Measurements from ENCODE around the gene FGF14.

Gene FGF14

DNA sequence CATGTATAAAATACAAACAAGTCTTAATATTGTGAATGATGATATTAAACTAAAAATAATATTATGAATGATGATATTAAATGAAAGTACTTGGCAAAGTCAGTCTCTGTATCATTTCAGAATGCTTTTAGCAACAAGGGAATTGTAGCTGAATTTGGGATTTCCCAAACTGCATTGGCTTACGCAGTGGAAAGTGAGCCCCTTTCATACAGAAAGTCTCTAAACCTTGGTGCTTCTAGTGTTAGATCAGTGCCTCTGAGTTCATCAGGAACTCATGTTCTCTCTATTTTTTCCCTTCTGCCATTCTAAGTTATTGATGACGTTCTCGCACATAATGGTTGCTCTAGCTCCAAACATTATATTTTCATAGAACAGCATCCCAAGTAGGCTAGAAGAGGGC is 649.4 kb downstream of the FGF14 start:
- no peak for DNase-seq

DNA sequence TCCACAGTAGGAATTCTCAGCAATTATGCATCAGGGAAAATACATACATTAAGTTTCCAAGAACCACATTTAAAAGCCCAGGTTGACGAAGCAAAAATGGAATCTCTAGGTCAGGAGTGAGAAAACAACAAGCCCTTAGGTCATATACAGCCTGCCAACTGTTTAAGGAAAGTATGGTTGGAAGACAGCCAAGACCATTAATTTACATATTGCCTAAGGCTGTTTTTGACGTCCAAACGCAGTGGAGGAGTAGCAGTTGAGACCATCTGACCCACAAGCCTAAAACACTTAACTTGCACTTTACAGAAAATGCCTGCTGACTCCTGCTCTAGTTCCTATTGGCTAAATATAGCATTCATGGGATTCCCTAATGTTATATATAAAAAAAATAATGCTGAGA is 650.4 kb downstream of the FGF14 start:
- no peak for DNase-seq

DNA sequence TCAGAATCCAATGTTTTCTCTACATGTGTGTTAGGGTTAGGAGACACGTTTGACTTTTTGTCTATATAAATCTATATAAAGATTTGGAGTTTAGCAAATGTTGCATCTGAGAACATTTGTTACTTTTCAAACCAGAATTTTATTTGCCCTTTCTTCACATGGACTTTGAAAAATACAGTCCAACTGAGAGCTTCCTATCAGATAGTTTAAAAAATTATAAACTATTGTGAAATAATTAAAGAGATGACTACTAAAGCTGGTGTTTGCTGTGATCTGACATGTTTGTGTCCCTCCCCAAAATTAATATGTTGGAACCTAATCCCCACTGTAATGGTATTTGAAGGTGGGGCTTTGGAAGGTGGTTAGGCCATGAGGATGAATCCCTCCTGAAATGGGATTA is 652.3 kb downstream of the FGF14 start:
- DNase-seq, result no peak

DNA sequence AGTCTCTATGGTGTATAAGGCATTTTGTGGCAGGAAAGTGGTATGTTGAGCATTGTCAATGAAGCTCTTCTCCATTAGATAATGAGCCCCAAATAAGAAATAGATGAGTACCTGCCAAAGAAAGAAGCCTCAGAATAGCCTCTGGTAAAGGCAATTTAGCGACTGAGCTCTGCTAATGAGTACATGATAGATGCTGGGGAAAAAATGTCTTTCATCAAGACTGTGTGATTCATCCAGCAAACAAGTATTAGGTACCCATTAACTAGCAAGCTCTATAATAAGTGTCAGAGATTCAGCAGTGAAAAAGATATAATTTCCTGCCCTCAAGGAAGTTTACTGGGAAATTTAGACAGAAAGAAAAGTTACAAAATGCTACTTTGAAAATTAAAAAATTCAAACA is 654.8 kb downstream of the FGF14 start:
- no peak for DNase-seq

DNA sequence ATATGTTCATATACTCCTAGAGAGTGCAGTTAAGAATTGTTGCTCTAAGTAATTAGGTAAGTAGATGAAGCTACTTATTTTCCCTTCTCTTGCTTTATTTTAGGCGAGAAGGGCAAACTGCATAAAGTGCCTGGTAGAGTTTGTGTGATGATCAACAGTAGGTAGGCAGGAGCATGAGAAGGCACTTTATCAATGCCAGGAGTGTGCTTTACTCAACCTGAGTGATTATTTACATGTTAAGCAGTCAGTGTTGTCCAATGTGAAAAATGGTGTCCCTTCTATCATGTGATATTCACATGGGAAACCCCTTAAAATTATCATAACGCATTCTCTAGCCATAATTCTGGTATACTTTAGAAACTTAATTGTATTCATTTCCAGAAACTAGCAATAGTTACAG is 655.3 kb downstream of the FGF14 start:
- DNase-seq, result no peak

DNA sequence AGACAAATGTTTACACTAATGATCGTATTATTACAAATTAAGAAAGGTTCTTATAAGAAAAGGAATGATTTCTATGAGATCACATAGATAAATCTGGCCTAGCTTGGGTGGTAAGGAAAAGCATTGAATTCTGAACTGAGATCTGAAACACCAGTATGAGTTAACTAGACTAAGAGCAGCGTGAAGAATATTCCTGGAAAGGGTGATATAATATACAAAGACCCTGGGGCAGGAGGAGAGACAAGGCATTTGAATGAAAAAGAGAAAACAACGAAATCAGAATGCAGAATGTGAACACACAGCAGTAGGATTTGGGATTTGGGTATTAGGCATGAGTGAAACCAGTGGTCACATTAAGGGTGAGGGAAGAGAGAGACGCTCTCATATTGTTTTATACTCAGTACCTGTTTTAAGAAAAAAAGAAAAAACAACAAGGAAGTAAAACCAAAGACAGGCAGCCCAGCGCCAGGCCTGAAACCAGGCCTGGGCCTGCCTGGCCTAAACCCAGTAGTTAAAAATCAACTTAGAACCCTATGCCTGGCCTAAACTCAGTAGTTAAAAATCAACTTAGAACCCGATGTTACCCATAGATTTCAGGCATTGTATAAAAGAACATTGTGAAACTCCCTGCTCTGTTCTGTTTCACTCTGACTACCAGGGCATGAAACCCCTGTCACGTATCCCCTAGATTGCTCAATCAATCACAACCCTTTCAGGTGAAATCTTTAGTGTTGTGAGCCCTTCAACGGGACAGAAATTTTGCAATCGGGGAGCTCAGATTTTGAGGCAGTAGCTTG is 662.3 kb downstream of the FGF14 start:
- DNase-seq, result no peak

DNA sequence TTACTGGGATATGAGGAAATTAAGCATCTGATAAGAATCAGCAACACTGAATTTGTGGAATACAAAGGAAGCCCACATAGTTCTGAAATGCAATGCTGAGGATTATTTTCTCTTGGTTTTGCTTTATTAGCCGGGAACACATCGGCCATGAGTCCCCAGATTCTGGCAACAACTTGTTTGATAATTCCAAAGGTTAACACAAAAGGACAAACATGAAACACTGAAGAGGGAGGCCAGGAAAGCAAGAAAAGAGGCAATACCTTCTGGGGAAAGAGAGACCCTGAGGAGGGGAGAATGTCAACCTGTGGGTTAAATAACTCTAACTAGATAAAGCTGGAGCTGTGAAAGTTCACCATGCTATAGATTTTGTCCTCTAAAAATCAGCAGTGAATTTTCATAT is 663.5 kb downstream of the FGF14 start:
- DNase-seq, result no peak

DNA sequence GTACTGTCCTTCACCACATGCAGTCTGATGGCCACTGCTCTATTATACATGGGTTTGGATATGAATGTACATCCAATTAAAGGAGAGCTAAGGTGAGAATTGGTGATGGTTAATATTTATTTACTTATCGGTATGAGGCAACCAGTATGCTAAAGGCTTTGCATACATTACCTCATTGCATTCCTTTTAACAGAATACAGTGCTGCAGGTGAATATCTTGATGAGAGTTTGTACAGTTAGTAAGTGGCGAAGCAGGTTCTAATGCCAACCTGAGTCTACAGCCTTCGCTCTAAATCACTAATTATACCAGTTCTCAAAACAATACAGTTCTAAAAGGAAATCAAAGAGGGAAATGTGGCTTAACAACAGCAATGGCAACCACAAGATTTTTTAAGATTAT is 665.3 kb downstream of the FGF14 start:
- no peak for DNase-seq

DNA sequence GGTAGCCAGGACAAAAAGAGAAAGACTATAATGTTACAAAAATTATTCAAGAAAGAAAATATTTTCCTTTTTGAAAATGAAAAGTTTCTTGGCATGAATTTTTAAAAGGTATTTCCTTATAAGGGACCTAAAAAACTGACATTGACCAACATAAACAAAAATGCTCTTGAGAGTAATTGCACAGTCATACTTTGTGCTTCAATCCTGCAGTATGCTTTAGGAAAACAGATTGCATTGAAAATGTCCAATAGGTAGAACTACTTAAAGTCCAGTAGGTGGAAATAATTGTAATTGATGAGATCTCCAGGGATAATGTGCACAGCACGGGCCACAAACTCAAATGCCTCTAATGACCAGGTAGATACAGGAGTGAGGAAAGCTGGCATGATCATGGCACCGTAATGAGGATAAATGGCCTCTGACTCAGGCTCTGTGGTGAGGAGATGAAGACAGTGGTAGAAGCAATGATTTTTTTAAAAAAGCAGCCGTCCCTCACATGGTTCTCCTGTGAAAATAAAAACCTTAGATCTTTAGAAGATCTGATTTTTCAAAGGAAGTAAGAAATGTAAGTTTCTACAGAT is 671.3 kb downstream of the FGF14 start:
- DNase-seq, result no peak

DNA sequence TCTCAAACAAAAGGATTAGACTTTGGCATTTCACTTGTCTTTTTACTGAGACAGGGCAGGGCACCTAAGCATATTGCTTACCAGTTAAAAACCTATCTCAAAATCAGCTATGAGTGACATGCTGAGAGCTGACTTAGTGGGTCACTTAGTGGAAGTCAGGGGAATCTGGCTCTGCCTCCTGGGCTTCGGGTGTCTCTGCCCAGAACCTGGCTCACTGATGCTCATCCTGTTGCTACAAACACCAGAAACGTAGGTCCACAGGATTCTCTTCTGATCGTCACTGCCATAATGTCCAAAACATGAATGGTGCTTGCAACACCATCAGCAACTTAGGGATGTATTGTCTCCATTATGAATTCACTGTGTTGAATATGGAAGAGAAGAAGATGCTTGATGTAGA is 673.2 kb downstream of the FGF14 start:
- no peak for DNase-seq

DNA sequence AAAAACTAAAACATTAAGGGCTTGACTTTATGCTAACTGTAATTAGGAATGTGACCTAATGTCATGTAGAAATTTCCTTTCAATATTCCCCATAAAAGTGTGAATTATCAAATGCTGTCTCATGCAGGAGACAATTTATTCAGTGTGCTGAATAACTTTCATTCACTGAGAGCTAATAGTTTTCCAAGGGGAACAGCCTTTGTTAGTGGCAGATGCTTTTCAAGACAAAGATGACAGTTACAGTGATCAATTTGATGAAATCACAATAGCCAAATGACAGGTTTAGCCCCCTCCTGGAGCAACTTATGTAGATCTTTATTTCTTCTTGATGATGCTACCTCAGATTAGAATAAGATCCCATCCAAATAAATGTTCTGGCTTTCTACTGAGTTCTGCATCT is 673.8 kb downstream of the FGF14 start:
- DNase-seq, result no peak

DNA sequence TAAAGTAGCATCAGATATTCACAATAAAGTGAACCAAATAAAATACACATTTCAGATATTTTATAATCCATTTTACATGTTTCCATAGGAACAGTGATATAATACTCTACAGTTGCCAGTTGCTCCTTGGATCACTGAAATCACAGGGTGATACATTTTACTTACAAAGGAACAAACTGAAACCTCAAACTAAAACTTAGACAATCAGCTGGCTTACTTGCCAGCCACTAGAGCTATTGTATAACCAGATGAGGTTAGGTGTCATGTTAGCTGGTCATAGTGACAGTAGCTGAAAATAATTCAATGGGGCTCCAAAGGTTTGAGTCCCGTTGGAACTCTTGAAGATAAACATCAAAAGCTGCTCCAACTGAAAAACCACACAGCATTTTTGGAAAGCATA is 674.7 kb downstream of the FGF14 start:
- DNase-seq, result no peak

DNA sequence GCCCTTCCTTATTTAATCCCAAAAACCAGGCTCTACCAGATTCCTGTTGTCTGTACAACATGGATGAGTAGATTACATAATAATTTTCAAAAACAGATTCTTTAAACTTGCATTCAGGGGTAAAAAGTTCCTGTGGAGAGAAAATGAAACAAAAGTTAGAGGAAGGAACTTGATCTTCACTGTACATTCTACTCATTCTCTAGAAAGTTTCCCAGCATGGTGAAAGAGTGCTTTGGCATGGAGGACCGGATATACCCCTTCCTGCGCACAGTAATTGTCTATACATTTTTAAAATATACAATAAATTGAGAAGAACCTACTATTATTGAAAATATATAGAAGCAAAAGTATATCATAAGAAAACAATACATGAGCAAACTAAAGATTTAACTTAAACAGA is 675.2 kb downstream of the FGF14 start:
- DNase-seq, result no peak

DNA sequence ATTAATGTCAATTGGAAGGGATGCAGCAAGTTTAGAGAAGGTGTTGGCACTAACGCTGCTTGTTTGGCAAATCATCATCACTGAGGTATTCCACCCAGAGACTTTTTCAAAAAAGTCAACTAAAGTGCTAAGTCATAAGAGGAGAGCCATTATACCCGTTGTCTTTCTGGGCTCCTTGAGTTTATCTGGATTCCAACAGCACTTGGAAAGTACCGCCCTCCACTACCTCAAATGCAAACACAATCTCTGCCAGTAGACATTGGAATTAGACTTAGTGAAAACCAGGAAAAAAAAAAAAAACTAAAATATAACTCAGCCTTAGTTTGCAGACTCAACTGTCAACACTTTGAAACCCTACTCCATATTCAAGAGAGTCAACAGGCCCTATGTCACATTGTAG is 683.4 kb downstream of the FGF14 start:
- no peak for DNase-seq

DNA sequence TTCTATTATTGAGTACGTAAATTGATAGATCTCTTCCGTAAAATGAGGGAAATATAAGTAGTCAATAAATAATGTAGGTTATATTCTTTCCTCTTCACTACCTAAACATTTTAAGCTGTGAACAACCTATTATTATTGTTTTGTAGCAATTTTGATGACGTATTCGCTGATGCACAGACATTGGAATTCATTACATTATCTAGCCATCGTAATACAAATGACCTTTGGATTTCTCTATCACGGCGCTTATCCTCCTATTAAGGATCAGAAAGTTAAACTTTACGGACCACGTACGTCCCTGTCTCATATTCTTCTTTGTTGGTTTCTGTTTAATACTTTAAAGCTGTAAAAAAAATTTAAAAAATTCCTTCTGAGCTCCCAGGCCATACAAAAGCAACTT is 684.5 kb downstream of the FGF14 start:
- DNase-seq, result no peak

DNA sequence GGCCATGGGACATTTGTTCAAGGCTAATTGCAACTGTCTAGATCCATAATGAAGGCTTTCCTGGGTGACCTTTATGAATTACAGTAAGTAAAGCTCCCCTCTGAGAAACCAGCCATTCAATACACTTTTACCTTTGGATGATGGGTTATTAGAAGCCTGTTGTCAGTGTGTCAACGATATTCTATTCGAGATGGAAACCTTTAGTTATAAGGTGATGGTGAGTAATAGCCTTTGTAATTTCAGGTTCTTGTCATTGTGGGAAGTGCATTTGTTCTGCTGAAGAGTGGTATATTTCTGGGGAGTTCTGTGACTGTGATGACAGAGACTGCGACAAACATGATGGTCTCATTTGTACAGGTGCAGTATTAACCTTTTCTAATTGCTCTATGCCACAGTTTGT is 687.7 kb downstream of the FGF14 start:
- DNase-seq, result no peak

DNA sequence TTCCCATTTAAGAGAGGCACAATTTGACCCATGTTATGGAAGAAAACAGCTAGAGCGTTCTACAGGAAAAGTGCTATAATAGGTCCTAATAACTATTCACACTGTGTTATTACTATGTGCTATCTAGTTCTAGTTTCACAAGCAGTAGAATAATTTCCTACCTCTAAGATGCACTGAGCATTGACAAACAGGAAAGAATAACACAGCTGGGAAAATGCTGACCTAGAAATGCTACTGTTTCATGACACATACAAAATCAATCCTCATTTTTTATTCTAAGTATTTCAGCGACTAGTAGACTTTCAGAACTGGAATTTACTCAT is 689.9 kb downstream of the FGF14 start:
- DNase-seq, result no peak

DNA sequence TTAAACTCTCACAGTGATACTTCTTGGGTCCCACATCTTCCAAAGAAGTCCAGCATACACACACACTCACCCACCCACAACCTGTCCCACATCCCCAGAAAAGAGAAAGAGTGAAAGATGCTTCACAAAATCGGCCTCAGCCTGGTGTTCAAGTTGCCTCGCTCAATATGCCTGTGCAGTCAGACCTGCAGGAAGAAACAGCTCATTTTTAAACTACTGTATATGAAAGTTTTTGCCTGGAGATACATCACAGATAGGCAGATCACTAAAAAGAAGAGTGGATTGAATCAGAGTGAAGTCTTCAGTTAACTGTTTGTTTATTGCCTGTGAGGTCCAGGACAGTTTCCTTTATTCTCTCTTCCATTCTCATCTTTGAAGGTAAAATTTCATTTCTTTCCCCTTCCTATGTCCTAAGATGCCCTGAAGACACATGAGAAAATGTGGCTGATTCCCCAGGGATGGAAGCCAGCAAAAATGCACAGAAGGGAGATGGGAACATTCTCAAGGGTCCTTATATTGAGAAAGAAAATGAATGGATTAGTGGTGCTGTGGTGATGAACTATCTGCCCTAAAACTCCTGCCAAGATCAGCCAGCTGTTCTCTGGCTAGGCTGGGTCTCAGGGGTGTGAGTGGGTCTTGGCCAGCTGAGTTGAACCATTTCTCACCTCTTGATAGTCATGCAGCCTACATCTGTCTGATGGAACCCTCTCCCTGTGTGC is 690.4 kb downstream of the FGF14 start:
- no peak for DNase-seq

DNA sequence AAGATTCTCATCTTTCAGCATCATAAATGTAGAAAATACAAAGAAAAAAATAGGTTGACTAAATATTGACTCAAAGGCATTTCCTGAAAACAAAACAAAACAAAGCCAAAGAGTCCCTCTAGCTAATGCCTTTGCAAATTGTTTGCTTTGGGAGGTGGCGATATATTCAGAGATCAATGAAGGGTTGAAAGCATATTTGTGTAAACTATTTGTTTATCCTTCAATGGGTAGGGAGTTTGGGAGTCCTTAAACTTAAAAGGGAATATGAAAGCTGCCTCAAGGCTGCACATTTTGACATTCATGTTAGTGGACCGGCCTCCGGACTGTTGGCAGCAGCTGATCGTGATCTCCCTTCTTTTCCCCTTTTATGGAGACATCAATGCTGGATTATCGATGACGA is 691.9 kb downstream of the FGF14 start:
- DNase-seq, result no peak

DNA sequence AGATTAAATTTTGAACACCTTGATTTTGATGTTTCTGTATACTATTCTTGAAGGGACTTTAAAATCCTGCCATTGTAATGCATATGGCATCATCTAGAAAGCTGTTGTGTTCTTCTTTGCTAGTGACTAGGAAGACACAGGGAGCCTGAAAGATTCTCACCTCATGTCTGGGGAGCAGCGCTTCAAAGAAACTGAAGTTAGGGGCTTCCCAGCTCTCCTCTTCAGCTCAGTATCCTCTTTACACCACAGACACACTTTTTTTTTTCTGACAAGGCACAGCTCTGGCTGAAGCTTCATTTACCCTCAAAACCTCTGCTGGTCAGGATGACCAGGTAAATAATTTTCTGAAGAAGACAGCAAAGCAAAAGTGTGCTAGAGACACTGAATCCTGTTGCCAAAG is 693.7 kb downstream of the FGF14 start:
- no peak for DNase-seq

DNA sequence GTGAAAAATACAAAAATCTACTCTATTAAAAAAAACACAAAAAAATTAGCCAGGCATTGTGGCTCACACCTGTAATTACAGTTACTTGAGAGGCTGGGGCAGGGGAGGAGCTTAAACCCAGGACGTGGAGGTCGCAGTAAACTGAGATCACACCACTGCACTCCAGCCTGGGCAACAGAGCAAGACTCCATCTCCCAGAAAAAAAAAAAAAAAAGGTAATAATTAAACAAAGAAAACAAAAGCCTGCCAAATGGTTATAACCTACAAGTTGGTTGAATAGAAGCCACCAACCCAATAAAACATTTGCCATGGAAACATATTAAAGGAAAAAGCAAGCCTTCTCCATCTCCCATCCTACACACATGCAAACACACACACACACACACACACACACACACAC is 694.2 kb downstream of the FGF14 start:
- no peak for DNase-seq

DNA sequence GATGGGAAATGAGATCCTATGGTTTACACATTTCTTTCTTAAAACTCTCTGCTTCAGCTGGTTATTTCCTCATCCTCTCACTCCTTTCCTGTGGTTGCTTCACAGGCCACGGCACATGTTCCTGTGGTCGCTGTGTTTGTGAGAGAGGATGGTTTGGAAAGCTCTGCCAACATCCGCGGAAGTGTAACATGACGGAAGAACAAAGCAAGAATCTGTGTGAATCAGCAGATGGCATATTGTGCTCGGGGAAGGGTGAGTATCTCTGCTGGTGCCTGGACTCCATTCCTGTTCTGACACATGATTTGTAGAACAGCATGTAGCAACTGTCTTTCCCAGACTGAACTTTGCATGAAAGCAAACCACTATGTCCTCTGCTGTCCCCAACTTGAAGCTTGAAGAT is 695.2 kb downstream of the FGF14 start:
- no peak for DNase-seq

DNA sequence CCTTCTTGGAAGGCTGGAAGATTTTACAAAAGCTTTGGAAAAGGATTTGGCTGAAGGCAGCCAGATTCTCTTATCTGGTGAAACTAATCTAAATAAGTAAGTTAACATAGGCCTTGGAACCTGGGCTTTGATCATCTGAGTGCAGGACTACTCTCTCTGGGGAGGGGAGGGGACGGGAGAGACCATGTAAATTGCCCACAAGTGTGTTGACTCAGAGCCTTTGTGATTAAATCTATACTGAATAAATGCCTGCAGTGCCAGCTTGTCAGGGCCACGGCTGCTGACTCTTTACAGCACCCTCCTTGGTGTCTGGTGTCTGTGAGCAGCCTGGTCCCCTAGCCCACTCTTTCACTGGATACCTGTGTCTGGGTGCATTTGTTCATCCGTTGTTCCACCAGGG is 698.0 kb downstream of the FGF14 start:
- no peak for DNase-seq

DNA sequence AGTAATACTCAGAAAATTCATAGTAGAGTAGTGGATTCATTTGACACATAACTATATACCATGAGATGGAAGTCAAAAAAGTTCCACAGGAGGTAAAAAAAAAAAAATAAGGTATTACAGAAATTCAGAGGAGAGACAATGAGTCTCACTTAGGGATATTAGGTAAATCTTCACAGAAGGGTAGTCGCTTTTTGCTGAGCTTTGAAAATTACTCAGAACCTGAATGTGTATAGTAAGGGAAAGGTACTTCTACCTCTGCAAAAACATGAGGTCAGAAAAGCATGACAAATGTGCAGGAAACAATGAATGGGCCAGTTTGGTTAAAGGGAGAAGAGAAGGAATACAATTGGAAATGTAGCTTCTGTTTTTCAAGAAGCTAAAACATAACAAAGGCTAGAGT is 698.8 kb downstream of the FGF14 start:
- no peak for DNase-seq

DNA sequence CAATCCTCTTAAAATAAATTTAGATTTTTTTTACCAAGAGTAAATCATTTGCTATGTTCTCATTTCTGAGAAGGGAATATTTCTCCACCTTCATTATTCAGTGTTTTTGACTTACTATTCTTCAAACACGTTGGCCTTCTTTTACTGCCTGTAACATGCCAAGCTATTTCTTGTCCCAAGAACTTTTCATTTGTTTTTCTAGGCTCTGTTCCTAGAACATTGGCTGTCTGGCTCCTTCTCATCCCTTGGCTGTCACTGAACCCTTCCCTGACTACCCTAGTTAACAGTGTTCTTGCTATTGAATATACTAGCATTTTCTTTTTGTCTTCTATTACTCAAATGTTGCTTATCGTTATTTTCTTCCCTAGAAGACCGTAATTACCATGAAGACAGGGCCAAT is 701.2 kb downstream of the FGF14 start:
- no peak for DNase-seq
